ENCODE data around the gene TSHZ2. TPM values are rescaled to one million over a fixed set of nuclear protein-coding genes. Genes with fewer than 3 reads are reported as not detected.

TSHZ2 gene
- total RNA-seq, 3 donors from 2014 or later: 31.7 to 106 (median 59.6) TPM

GRCh38 chr20:53064935-53065334, 92.8 kb downstream of the TSHZ2 start:
- no peak overlapping the region for H3K27ac ChIP-seq
- DNase-seq (ENCODE audit: low spot score in 2 of 2): no peak
- no peaks in the 10 kb centered on the region for H3K36me3 ChIP-seq
- H3K4me1 ChIP-seq: no peaks in the 10 kb centered on the region
- H3K9me3 ChIP-seq: peaks cover 0 to 8% of the 10 kb centered on the region in 2 donors
- no peak overlapping the region for H3K4me3 ChIP-seq
- H3K27me3 ChIP-seq: no peaks in the 10 kb centered on the region
- no peak for TF ChIP-seq POLR2AphosphoS5 (IDR thresholded peaks at IDR 0.05)
- TF ChIP-seq CTCF (IDR thresholded peaks at IDR 0.05): no peak
- TF ChIP-seq POLR2A (IDR thresholded peaks at IDR 0.05): no peak
- intact Hi-C loops (cut with DNase I; ENCODE audit: low total_unique reads): no loop called here

- intact Hi-C loops (cut with DNase I; ENCODE audit: low total_unique reads): no loop called here
- TF ChIP-seq POLR2A (IDR thresholded peaks at IDR 0.05): no peak
- TF ChIP-seq POLR2AphosphoS5 (IDR thresholded peaks at IDR 0.05): no peak
- TF ChIP-seq CTCF (IDR thresholded peaks at IDR 0.05): no peak
These were observed 96.1 kb downstream of the TSHZ2 start for GRCh38 chr20:53068241-53068640.

DNA sequence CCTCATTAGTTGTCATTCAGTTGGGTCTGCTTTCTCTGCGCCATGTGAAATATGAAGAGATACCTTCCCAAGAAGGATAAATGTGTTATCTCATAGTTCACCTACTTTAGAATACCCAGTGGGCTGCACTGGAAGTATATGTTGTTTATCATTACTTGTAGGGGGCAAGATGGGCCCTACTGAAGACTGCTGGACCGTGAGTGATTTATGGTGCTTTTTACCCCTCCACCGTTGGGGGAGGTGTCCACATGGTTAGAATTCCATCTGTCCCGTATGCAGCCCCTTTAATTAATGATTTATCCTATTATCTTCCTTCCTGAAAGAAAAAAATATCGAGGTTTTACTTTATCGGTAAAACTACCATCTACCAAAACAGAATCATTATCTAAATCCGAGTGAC, 97.0 kb downstream of the TSHZ2 start:
- peaks cover 0 to 8% of the 10 kb centered on the region in 2 donors for H3K9me3 ChIP-seq
- no peaks in the 10 kb centered on the region for H3K36me3 ChIP-seq
- DNase-seq (ENCODE audit: low spot score in 2 of 2): no peak
- peaks cover 0 to 7% of the 10 kb centered on the region in 2 donors for H3K4me1 ChIP-seq
- H3K27ac ChIP-seq: peak overlapping the region in 1 of 2 donors; percentile 4
- intact Hi-C loops (cut with DNase I; ENCODE audit: low total_unique reads): no loop called here
- no peaks in the 10 kb centered on the region for H3K27me3 ChIP-seq
- H3K4me3 ChIP-seq: no peak overlapping the region
- TF ChIP-seq POLR2A (IDR thresholded peaks at IDR 0.05): no peak
- no peak for TF ChIP-seq POLR2AphosphoS5 (IDR thresholded peaks at IDR 0.05)
- TF ChIP-seq CTCF (IDR thresholded peaks at IDR 0.05): no peak

More at GRCh38 chr20:53068241-53068640, 96.1 kb downstream of the TSHZ2 start:
- no peak overlapping the region for H3K27ac ChIP-seq
- no peaks in the 10 kb centered on the region for H3K27me3 ChIP-seq
- H3K9me3 ChIP-seq: peaks cover 0 to 8% of the 10 kb centered on the region in 2 donors
- peaks cover 0 to 7% of the 10 kb centered on the region in 2 donors for H3K4me1 ChIP-seq
- no peak for DNase-seq (ENCODE audit: low spot score in 2 of 2)
- H3K36me3 ChIP-seq: no peaks in the 10 kb centered on the region
- no peak overlapping the region for H3K4me3 ChIP-seq

DNA sequence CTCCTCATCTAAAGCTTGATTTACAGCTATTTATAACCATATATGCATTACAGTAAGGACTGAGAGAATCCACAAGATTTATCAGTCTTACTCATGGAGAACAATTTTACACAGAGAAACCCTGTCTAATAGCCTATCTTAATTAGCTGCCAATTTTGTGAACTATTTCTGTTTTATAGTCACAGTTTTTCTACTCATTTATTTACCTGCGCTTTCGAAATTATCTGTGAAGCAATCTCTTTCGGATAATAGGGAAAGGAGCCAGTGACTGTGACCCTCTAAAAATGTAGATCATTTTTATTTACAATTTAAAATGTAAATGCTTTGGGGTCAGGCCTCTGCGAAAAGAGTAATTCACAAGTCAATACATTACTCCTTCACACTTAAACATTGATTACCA, 98.1 kb downstream of the TSHZ2 start:
- H3K4me1 ChIP-seq: peaks cover 0 to 7% of the 10 kb centered on the region in 2 donors
- intact Hi-C loops (cut with DNase I; ENCODE audit: low total_unique reads): no loop called here
- no peaks in the 10 kb centered on the region for H3K36me3 ChIP-seq
- H3K4me3 ChIP-seq: no peak overlapping the region
- TF ChIP-seq POLR2AphosphoS5 (IDR thresholded peaks at IDR 0.05) (no peak), CTCF (IDR thresholded peaks at IDR 0.05) (no peak), POLR2A (IDR thresholded peaks at IDR 0.05) (no peak)
- H3K27ac ChIP-seq: peak overlapping the region; percentile 30 to 52
- H3K9me3 ChIP-seq: peaks cover 0 to 8% of the 10 kb centered on the region in 2 donors
- H3K27me3 ChIP-seq: no peaks in the 10 kb centered on the region
- DNase-seq (ENCODE audit: low spot score in 2 of 2): no peak

- TF ChIP-seq POLR2AphosphoS5 (IDR thresholded peaks at IDR 0.05) (no peak), CTCF (IDR thresholded peaks at IDR 0.05) (no peak), POLR2A (IDR thresholded peaks at IDR 0.05) (no peak)
- Histone ChIP-seq H3K27me3 (no peaks in the 10 kb centered on the region), H3K36me3 (no peaks in the 10 kb centered on the region), H3K4me1 (peaks cover 0 to 7% of the 10 kb centered on the region in 2 donors), H3K27ac (peak overlapping the region; percentile 30 to 52), H3K9me3 (peaks cover 0 to 8% of the 10 kb centered on the region in 2 donors), H3K4me3 (no peak overlapping the region)
- DNase-seq (ENCODE audit: low spot score in 2 of 2): no peak
- intact Hi-C loops (cut with DNase I; ENCODE audit: low total_unique reads): no loop called here
These were observed 98.7 kb downstream of the TSHZ2 start for GRCh38 chr20:53070706-53071392.

Data from breast epithelium (tissue), 4 donors.